GM23338 (cell line): ENCODE results near the gene HSPA12A. TPM values are rescaled to one million over a fixed set of nuclear protein-coding genes. Genes with fewer than 3 reads are reported as not detected.

Source experiments
- ATAC-seq: fragments of 200-7000 bp; cut with Tn5 transposase; 3 replicates; pipeline ENCODE4 v1.9.1; 2020
- DNase-seq: peaks from one replicate; pipeline ENCODE4 v3.0.0-alpha.2; 2015; ENCODE audit warnings: low spot score
- H2AFZ ChIP-seq: fragments of 200-600 bp; sonication (generic); 2 replicates; pipeline ENCODE4 v1.8.0; 2016; ENCODE audit warnings: antibody characterized with exemption, mild to moderate bottlenecking, moderate library complexity
- H3F3A ChIP-seq: fragments of 200-600 bp; sonication (generic); replicated peaks from 2 replicates; pipeline ENCODE4 v1.8.0; 2017; ENCODE audit warnings: antibody characterized with exemption, mixed run types, low read depth
- H3K27ac ChIP-seq: fragments of 200-600 bp; sonication (generic); 2 replicates; pipeline ENCODE4 v1.6.1; 2016; ENCODE audit warnings: low read depth
- H3K27me3 ChIP-seq: fragments of 200-600 bp; sonication (generic); 2 replicates; pipeline ENCODE4 v1.8.0; 2016; ENCODE audit warnings: mild to moderate bottlenecking, mixed run types, moderate library complexity; ENCODE audit not compliant: insufficient read depth
- H3K36me3 ChIP-seq: fragments of 200-600 bp; sonication (generic); 2 replicates; pipeline ENCODE4 v1.8.0; 2016; ENCODE audit warnings: mild to moderate bottlenecking; ENCODE audit not compliant: insufficient read depth
- H3K4me1 ChIP-seq: fragments of 200-600 bp; sonication (generic); 2 replicates; pipeline ENCODE4 v1.8.0; 2016; ENCODE audit warnings: mild to moderate bottlenecking, moderate library complexity; ENCODE audit not compliant: insufficient read depth
- H3K4me2 ChIP-seq: fragments of 200-600 bp; sonication (generic); 2 replicates; pipeline ENCODE4 v1.7.1; 2017; ENCODE audit warnings: mixed run types
- H3K4me3 ChIP-seq: fragments of 200-600 bp; sonication (generic); 2 replicates; pipeline ENCODE4 v1.6.1; 2016; ENCODE audit warnings: mixed run types
- H3K79me2 ChIP-seq: fragments of 200-600 bp; sonication (generic); replicated peaks from 2 replicates; pipeline ENCODE4 v1.8.0; 2017; ENCODE audit warnings: mild to moderate bottlenecking; ENCODE audit not compliant: insufficient read depth
- H3K9me2 ChIP-seq: fragments of 200-600 bp; sonication (generic); 2 replicates; pipeline ENCODE4 v1.8.0; 2017; ENCODE audit not compliant: insufficient read depth
- H4K20me1 ChIP-seq: fragments of 200-600 bp; sonication (generic); replicated peaks from 2 replicates; pipeline ENCODE4 v1.8.0; 2017; ENCODE audit warnings: mild to moderate bottlenecking; ENCODE audit not compliant: insufficient read depth
- H3K27ac Mint-ChIP-seq: 2 replicates; pipeline ENCODE4 v1.8.0; 2020; ENCODE audit warnings: inconsistent platforms, mild to moderate bottlenecking, moderate library complexity, mixed read lengths
- H3K27me3 Mint-ChIP-seq: 3 replicates; pipeline ENCODE4 v1.8.0; 2022; ENCODE audit warnings: low read depth, mild to moderate bottlenecking, moderate library complexity, mixed read lengths, inconsistent platforms; ENCODE audit not compliant: insufficient read depth, poor library complexity
- H3K36me3 Mint-ChIP-seq: 3 replicates; pipeline ENCODE4 v1.8.0; 2021; ENCODE audit warnings: low read depth, mild to moderate bottlenecking, inconsistent platforms, moderate library complexity, mixed read lengths
- H3K4me1 Mint-ChIP-seq: 3 replicates; pipeline ENCODE4 v1.8.0; 2020; ENCODE audit warnings: mild to moderate bottlenecking, inconsistent platforms, mixed read lengths
- H3K4me3 Mint-ChIP-seq: 3 replicates; pipeline ENCODE4 v1.8.0; 2021; ENCODE audit warnings: moderate library complexity, mild to moderate bottlenecking, inconsistent platforms, mixed read lengths
- H3K9me3 Mint-ChIP-seq: 3 replicates; pipeline ENCODE4 v1.8.0; 2020; ENCODE audit warnings: moderate library complexity, mild to moderate bottlenecking, inconsistent platforms, mixed read lengths
- CREB1 ChIP-seq: fragments of 250-450 bp; sonication (Bioruptor Pico); IDR thresholded peaks from 2 replicates; pipeline ENCODE4 v1.5.0; 2020; ENCODE audit warnings: low read depth, mild to moderate bottlenecking, moderate library complexity
- CTCF ChIP-seq, 2 experiments: fragments of 200-600 bp in 1 of 2; sonication (generic) in 1 of 2; conservative IDR thresholded peaks; 2 replicates each; pipeline versions ENCODE4 v1.5.1 to v1.6.1; 2016 to 2017; ENCODE audit warnings: antibody characterized with exemption in 2 of 2, low read depth in 2 of 2, mild to moderate bottlenecking in 2 of 2, moderate library complexity in 1 of 2
- ETS1 ChIP-seq: IDR thresholded peaks from 2 replicates; pipeline ENCODE4 v1.6.1; 2016; ENCODE audit warnings: antibody characterized with exemption
- EZH2 ChIP-seq: fragments of 200-600 bp; sonication (generic); IDR thresholded peaks from one replicate; pipeline ENCODE4 v1.8.0; 2017; ENCODE audit warnings: antibody characterized with exemption, mild to moderate bottlenecking, low read depth; ENCODE audit not compliant: unreplicated experiment
- JUNB ChIP-seq: IDR thresholded peaks from one replicate; pipeline ENCODE4 v1.6.1; 2016; ENCODE audit warnings: antibody characterized with exemption; ENCODE audit not compliant: unreplicated experiment
- NANOG ChIP-seq: IDR thresholded peaks from 2 replicates; pipeline ENCODE4 v1.6.1; 2016; ENCODE audit warnings: antibody characterized with exemption, borderline replicate concordance
- POLR2AphosphoS5 ChIP-seq: IDR thresholded peaks from 2 replicates; pipeline ENCODE4 v1.6.1; 2016; ENCODE audit warnings: antibody characterized with exemption, low read depth
- REST ChIP-seq: IDR thresholded peaks from one replicate; pipeline ENCODE4 v1.6.1; 2018; ENCODE audit warnings: antibody characterized with exemption; ENCODE audit not compliant: unreplicated experiment
- ZNF114 ChIP-seq: fragments of 250-450 bp; sonication (Bioruptor Pico); IDR thresholded peaks from 2 replicates; pipeline ENCODE4 v1.5.0; 2020; ENCODE audit warnings: mild to moderate bottlenecking, moderate library complexity
- ZNF331 ChIP-seq: fragments of 250-450 bp; sonication (Bioruptor Pico); IDR thresholded peaks from 2 replicates; pipeline ENCODE4 v1.5.0; 2020; ENCODE audit warnings: low read depth, mild to moderate bottlenecking, moderate library complexity
- ZNF462 ChIP-seq: fragments of 250-450 bp; sonication (Bioruptor Pico); IDR thresholded peaks from 2 replicates; pipeline ENCODE4 v1.5.0; 2020; ENCODE audit warnings: mild to moderate bottlenecking, moderate library complexity
- polyA plus RNA-seq: library from polyadenylated mRNA; unstranded; fragments of >200 nt; fragmentation: Nextera tagmentation; extraction: Ambion mirVana; gene quantifications from 2 replicates; pipeline ENCODE4 v1.2.1, GENCODE V29; 2016
- total RNA-seq: library from RNA; depleted of rRNA; stranded (reverse); fragments of >200 nt; shearing (Covaris generic); gene quantifications from 2 replicates; pipeline ENCODE4 v1.2.3, GENCODE V29; 2014

Gene HSPA12A
- total and polyA plus RNA-seq, 2 experiments from 2014 or later = 4.4 to 6.3 TPM

GRCh38 chr10:116771101-116771958, 29.0 kb upstream of the HSPA12A start:
- Histone ChIP-seq H3F3A (no peaks in the 10 kb centered on the region), H3K27ac (no peak overlapping the region), H3K36me3 (no peaks in the 10 kb centered on the region), H4K20me1 (no peaks in the 10 kb centered on the region), H3K79me2 (no peaks in the 10 kb centered on the region), H2AFZ (no peak overlapping the region), H3K4me3 (no peak overlapping the region), H3K4me2 (no peak overlapping the region), H3K4me1 (no peaks in the 10 kb centered on the region), H3K9me2 (no peaks in the 10 kb centered on the region), H3K27me3 (no peaks in the 10 kb centered on the region)
- Mint-ChIP-seq H3K9me3 (no peaks in the 10 kb centered on the region), H3K27me3 (peaks cover 16% of the 10 kb centered on the region), H3K4me3 (no peak overlapping the region), H3K27ac (no peak overlapping the region), H3K36me3 (no peaks in the 10 kb centered on the region), H3K4me1 (no peaks in the 10 kb centered on the region; the same call in 2 of the 3 replicates)
- ATAC-seq (no peak), DNase-seq (peak; percentile 12)
- TF ChIP-seq CTCF (conservative IDR thresholded peaks at IDR 0.05; ENCODE audit: low read depth in 2 of 2) (no peak), JUNB (no peak), NANOG (no peak), ZNF114 (CRISPR knock-in tag) (no peak), ETS1 (no peak), EZH2 (no peak), ZNF462 (CRISPR knock-in tag) (no peak), ZNF331 (no peak), CREB1 (no peak), POLR2AphosphoS5 (no peak), REST (no peak)
